Chondrocyte (in vitro differentiated cells): ENCODE results near the gene LYRM4. TPM values are rescaled to one million over a fixed set of nuclear protein-coding genes. Genes with fewer than 3 reads are reported as not detected.

Source experiments
- DNase-seq: peaks from one replicate; pipeline ENCODE4 v3.0.0; 2021; ENCODE audit warnings: mixed read lengths, low spot score
- H3K27ac Mint-ChIP-seq: one replicate; pipeline ENCODE4 v1.8.0; 2021; ENCODE audit warnings: mild to moderate bottlenecking, moderate library complexity, mixed read lengths; ENCODE audit not compliant: unreplicated experiment
- H3K27me3 Mint-ChIP-seq: 2 replicates; pipeline ENCODE4 v1.8.0; 2021; ENCODE audit warnings: low read depth, mixed read lengths
- H3K36me3 Mint-ChIP-seq: 2 replicates; pipeline ENCODE4 v1.8.0; 2021; ENCODE audit warnings: low read depth, mixed read lengths
- H3K4me1 Mint-ChIP-seq: 2 replicates; pipeline ENCODE4 v1.8.0; 2021; ENCODE audit warnings: low read depth, mild to moderate bottlenecking, mixed read lengths
- H3K4me3 Mint-ChIP-seq: one replicate; pipeline ENCODE4 v1.8.0; 2021; ENCODE audit warnings: mild to moderate bottlenecking, moderate library complexity, mixed read lengths; ENCODE audit not compliant: unreplicated experiment
- H3K9me3 Mint-ChIP-seq: 2 replicates; pipeline ENCODE4 v1.8.0; 2021; ENCODE audit warnings: low read depth, mixed read lengths
- CTCF ChIP-seq: fragments of 200-600 bp; sonication (generic); IDR thresholded peaks from 2 replicates; pipeline ENCODE4 v1.5.0; 2021; ENCODE audit warnings: antibody characterized with exemption, mild to moderate bottlenecking, moderate library complexity
- total RNA-seq: library from RNA; stranded (reverse); gene quantifications from 3 replicates; pipeline ENCODE4 v1.2.1, GENCODE V29; 2021

LYRM4 gene
- total RNA-seq, 1 donor from 2014 or later: 18.0 TPM

- Mint-ChIP-seq H3K27me3 (no peaks in the 10 kb centered on the region), H3K36me3 (peaks cover 2% of the 10 kb centered on the region)
These were observed 171.0 kb downstream of the LYRM4 start for GRCh38 chr6:5089481-5090438.

GRCh38 chr6:5088780-5089179 lies 172.0 kb downstream of the LYRM4 start:
- Mint-ChIP-seq H3K9me3 (no peaks in the 10 kb centered on the region), H3K36me3 (peaks cover 2% of the 10 kb centered on the region), H3K27me3 (no peaks in the 10 kb centered on the region)

More at GRCh38 chr6:5089481-5090438, 171.0 kb downstream of the LYRM4 start:
- no peaks in the 10 kb centered on the region for H3K9me3 Mint-ChIP-seq
- TF ChIP-seq CTCF: no peak
- peaks cover 13% of the 10 kb centered on the region for H3K4me1 Mint-ChIP-seq
- no peak overlapping the region for H3K27ac Mint-ChIP-seq
- no peak overlapping the region for H3K4me3 Mint-ChIP-seq
- no peak for DNase-seq

GRCh38 chr6:5087389-5087788 lies 173.4 kb downstream of the LYRM4 start:
- H3K9me3 Mint-ChIP-seq: no peaks in the 10 kb centered on the region
- peaks cover 8% of the 10 kb centered on the region for H3K4me1 Mint-ChIP-seq
- no peak overlapping the region for H3K27ac Mint-ChIP-seq
- H3K36me3 Mint-ChIP-seq: peaks cover 2% of the 10 kb centered on the region
- H3K27me3 Mint-ChIP-seq: no peaks in the 10 kb centered on the region
- H3K4me3 Mint-ChIP-seq: no peak overlapping the region
- no peak for TF ChIP-seq CTCF
- DNase-seq: no peak

More at GRCh38 chr6:5088780-5089179, 172.0 kb downstream of the LYRM4 start:
- peaks cover 4% of the 10 kb centered on the region for H3K4me1 Mint-ChIP-seq
- DNase-seq: no peak
- no peak overlapping the region for H3K27ac Mint-ChIP-seq
- TF ChIP-seq CTCF: no peak
- no peak overlapping the region for H3K4me3 Mint-ChIP-seq

GRCh38 chr6:5086294-5086890 lies 174.4 kb downstream of the LYRM4 start:
- no peaks in the 10 kb centered on the region for H3K27me3 Mint-ChIP-seq
- H3K27ac Mint-ChIP-seq: no peak overlapping the region
- peak overlapping the region; percentile 41 for H3K4me3 Mint-ChIP-seq

More at GRCh38 chr6:5086294-5086890, 174.4 kb downstream of the LYRM4 start:
- TF ChIP-seq CTCF: no peak
- Mint-ChIP-seq H3K9me3 (no peaks in the 10 kb centered on the region), H3K36me3 (peaks cover 2% of the 10 kb centered on the region), H3K4me1 (peaks cover 11% of the 10 kb centered on the region)
- no peak for DNase-seq
